Effector memory CD4-positive, alpha-beta T cell (primary cell): Measurements from ENCODE around the gene RNF44.

Experiments
- DNase-seq, 3 donors: peaks; one replicate each; pipeline ENCODE4 v3.0.0-alpha.2; 2020
- H3K27ac ChIP-seq: 2 replicates; pipeline ENCODE4 v1.7.0; 2013; ENCODE audit warnings: mild to moderate bottlenecking, low read length, moderate library complexity; ENCODE audit not compliant: insufficient read depth, poor library complexity, severe bottlenecking
- H3K27me3 ChIP-seq: replicated peaks from 2 replicates; pipeline ENCODE4 v1.7.0; 2013; ENCODE audit warnings: mild to moderate bottlenecking, low read length; ENCODE audit not compliant: insufficient read depth, control insufficient read depth, poor library complexity, severe bottlenecking
- H3K36me3 ChIP-seq: 2 replicates; pipeline ENCODE4 v1.7.0; 2013; ENCODE audit warnings: mild to moderate bottlenecking, low read length, moderate library complexity; ENCODE audit not compliant: control insufficient read depth, insufficient read depth
- H3K4me1 ChIP-seq: 2 replicates; pipeline ENCODE4 v1.7.0; 2013; ENCODE audit warnings: low read length, mild to moderate bottlenecking; ENCODE audit not compliant: control insufficient read depth, insufficient read depth, poor library complexity, severe bottlenecking
- H3K4me3 ChIP-seq: 2 replicates; pipeline ENCODE4 v1.7.0; 2013; ENCODE audit warnings: low read length, low read depth, mild to moderate bottlenecking; ENCODE audit not compliant: insufficient read depth, poor library complexity, severe bottlenecking
- H3K9me3 ChIP-seq: 2 replicates; pipeline ENCODE4 v1.7.0; 2013; ENCODE audit warnings: mild to moderate bottlenecking, low read length, moderate library complexity; ENCODE audit not compliant: control insufficient read depth
- total RNA-seq, 3 donors: gene quantifications; one replicate each; lab custom pipeline; 2026; lab: John Stamatoyannopoulos, UW

RNF44 gene
- total RNA-seq: 116 to 169 (median 135) reads per million in 3 donors

DNA sequence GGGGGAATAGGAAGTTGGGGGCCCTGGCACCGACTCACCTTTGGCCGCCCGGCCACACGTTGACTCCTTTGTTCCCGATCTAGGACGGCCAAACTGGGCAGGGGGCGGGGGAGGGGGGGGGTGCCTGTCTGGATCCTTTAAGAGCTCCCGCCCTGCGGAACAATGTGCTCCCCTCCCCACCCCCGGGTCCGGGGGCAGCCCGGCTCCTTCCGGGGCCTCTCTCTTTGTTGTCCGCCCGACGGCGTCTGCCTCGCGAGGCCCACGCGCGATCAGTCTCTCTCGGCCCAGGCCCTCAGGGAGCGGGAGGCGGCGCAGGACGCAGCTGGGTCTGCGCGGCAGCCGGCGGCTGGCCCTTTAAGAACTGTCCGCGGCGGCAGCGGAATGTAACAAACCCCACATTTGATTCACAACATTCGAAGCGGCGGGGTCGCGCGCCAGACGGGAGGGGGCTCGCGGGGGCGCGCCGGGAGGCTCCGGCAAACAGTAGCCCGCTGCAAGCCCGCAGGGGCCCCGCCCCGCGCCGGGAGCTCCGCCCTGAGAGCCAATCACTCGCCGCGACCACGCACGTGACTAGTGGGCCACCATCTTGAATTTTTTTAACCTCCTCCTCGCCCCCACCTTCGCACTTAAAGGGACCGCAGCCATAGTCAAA, at the start of gene RNF44:
Gene RNF44, minus strand, starts transcription at position 501 of the 652 bp plus-strand sequence. CDS start 4,930 bp downstream, outside the sequence.
- H3K36me3 ChIP-seq: peaks cover 2% of the 10 kb centered on the region
- H3K27me3 ChIP-seq: no peaks in the 10 kb centered on the region
- peak within 1 kb of the TSS; percentile 100 for H3K27ac ChIP-seq
- DNase-seq: peak; percentile 95 to 97 (median 97)
- peaks cover 67% of the 10 kb centered on the region for H3K4me1 ChIP-seq
- H3K9me3 ChIP-seq: no peaks in the 10 kb centered on the region
- peak within 1 kb of the TSS; percentile 95 for H3K4me3 ChIP-seq

DNA sequence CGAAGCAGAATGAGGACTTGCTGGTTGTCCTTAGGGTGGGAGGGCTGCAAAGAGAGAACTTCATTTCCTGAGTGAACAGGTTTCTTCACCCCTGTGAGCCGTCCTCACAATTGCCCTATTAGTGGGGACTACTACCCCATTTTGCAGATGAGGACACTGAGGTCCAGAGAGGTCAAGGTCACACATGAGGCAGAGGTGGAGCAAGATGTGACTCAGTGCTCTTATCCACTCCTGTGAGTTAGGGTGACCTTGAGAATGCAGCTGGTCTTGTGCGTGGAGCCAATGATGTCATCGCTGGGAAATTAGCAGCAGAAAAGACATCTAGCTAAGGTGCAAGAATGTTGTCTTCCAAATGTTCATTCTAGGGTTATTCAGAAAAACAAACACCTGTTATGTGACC, 45.9 kb upstream of the RNF44 start:
- no peak for DNase-seq
- Histone ChIP-seq H3K36me3 (no peaks in the 10 kb centered on the region), H3K4me3 (no peak overlapping the region), H3K27ac (no peak overlapping the region), H3K27me3 (no peaks in the 10 kb centered on the region), H3K4me1 (no peaks in the 10 kb centered on the region), H3K9me3 (peaks cover 8% of the 10 kb centered on the region)

DNA sequence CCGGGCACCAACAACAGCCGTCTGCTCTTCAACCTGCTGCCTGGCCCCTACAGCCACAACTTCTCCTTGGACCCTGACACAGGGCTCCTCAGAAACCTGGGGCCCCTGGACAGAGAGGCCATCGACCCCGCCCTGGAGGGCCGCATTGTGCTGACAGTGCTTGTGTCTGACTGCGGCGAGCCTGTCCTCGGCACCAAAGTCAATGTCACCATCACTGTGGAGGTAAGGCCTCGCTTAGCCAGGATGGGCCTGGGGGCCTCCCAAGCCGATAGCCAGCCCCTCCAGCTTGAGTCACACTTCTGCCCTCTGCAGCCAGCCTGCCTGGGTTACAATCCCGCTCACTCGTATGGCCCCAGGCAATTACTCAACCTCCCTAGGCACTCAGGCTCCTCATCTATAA, 44.2 kb upstream of the RNF44 start:
- Histone ChIP-seq H3K4me3 (no peak overlapping the region), H3K27ac (no peak overlapping the region), H3K9me3 (peaks cover 8% of the 10 kb centered on the region), H3K27me3 (no peaks in the 10 kb centered on the region), H3K4me1 (no peaks in the 10 kb centered on the region), H3K36me3 (no peaks in the 10 kb centered on the region)
- DNase-seq: no peak

DNA sequence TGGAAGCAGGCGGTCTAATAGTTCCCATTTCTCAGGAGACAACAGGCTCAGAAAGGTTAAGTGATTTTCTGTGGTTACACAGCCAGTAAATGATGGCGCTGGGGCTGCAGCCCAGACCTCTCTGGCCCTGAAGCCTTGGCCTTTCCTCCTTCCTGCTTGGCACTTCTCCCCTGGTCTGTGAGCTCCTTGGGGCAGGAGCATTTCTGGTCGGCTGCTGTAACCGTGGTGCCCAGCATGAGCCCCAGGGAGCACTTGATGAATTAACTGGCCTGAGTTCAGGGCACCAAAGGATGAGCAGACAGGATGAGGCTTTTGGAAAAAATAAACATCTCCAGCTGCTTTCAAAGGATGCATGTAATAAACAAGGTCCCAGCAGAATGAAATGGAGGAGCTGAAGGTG, 42.1 kb upstream of the RNF44 start:
- no peaks in the 10 kb centered on the region for H3K36me3 ChIP-seq
- H3K9me3 ChIP-seq: no peaks in the 10 kb centered on the region
- no peak for DNase-seq
- H3K4me1 ChIP-seq: peaks cover under 1% of the 10 kb centered on the region
- no peak overlapping the region for H3K4me3 ChIP-seq
- H3K27me3 ChIP-seq: no peaks in the 10 kb centered on the region
- H3K27ac ChIP-seq: no peak overlapping the region

DNA sequence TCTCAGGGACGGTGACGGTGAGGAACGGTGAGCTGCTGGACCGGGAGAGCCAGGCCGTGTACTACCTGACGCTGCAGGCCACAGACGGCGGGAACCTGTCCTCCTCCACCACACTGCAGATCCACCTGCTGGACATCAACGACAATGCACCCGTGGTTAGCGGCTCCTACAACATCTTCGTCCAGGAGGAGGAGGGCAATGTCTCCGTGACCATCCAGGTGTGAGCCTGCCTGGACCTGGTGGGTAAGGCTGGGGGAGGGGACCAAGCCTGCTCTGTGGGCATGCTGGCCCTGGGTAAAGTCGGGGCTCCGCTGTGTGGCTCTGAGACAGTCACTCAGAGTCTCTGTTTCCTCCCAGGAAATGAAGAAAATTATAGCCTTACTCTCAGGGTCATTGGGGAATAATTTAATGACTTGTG, 41.2 kb upstream of the RNF44 start:
- Histone ChIP-seq H3K27ac (no peak overlapping the region), H3K4me1 (peaks cover 6% of the 10 kb centered on the region), H3K9me3 (no peaks in the 10 kb centered on the region), H3K4me3 (no peak overlapping the region), H3K36me3 (no peaks in the 10 kb centered on the region), H3K27me3 (no peaks in the 10 kb centered on the region)
- DNase-seq: peak; percentile 10 to 33 (median 18)

DNA sequence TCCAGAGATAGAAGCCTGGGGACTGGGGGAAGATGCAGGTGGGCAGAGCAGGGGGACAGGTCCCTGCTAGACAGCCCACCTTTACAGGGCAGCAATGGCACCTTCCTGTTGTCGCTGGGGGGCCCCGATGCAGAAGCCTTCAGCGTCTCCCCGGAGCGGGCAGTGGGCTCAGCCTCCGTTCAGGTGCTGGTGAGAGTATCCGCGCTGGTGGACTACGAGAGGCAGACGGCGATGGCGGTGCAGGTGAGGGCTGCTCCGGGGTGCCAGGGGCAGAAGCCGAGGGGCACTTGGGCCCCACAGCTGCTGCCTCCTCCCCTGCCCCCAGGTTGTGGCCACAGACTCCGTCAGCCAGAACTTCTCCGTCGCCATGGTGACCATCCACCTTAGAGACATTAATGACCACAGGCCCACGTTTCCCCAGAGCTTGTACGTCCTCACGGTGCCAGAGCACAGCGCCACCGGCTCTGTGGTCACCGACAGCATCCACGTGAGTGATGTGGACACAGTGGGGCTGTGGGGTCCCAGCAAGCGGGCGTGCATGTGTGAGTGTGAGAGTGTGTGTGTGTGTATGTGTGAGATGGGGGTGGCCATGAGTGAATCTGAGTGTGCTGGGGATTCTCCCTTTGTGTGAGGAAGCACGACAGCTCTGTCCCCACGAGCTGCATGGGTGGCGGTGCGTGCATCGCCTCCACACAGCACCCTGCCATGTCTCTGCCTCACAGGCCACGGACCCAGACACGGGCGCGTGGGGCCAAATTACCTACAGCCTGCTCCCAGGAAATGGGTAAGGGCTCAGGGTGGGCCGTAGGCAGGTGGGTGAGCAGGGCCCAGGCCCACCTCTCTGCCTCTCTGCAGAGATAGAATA, 40.3 kb upstream of the RNF44 start:
- no peak for DNase-seq
- H3K36me3 ChIP-seq: no peaks in the 10 kb centered on the region
- no peaks in the 10 kb centered on the region for H3K27me3 ChIP-seq
- H3K27ac ChIP-seq: no peak overlapping the region
- H3K9me3 ChIP-seq: no peaks in the 10 kb centered on the region
- H3K4me3 ChIP-seq: no peak overlapping the region
- peaks cover 6% of the 10 kb centered on the region for H3K4me1 ChIP-seq

DNA sequence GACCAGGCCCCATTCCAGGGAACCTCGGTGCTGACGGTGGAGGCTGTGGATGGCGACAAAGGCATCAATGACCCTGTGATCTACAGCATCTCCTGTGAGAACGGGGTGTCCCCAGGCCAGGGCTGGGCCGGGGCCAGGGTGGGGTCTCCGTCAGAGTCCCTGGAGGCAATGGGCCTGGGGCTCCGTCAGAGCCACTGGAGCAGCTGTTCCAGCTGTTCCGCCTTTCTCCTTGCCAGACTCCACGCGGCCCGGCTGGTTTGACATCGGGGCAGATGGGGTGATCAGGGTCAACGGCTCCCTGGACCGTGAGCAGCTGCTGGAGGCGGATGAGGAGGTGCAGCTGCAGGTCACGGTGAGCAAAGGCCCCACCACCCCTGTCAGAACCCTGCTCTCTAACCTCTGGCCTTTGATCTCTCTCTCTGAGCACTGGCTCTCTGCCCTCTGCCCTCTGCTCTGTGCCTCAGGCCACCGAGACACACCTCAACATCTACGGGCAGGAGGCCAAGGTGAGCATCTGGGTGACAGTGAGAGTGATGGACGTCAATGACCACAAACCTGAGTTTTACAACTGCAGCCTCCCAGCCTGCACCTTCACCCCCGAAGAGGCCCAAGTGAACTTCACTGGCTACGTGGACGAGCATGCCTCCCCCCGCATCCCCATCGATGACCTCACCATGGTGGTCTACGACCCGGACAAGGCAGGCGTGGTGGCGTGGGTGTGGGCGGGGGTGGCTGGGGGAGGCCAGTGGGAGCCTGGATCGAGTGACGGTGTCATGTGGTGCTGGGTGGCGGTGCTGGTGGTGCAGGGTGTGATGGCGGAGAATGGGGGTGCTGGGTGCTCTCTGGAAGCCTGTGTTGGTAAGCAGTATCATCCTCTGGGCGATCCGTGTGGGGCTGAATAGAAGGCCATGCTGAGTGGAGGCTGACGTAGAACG, 38.6 kb upstream of the RNF44 start:
- DNase-seq: no peak
- H3K27ac ChIP-seq: no peak overlapping the region
- peaks cover 6% of the 10 kb centered on the region for H3K4me1 ChIP-seq
- no peak overlapping the region for H3K4me3 ChIP-seq
- no peaks in the 10 kb centered on the region for H3K9me3 ChIP-seq
- no peaks in the 10 kb centered on the region for H3K36me3 ChIP-seq
- H3K27me3 ChIP-seq: no peaks in the 10 kb centered on the region

DNA sequence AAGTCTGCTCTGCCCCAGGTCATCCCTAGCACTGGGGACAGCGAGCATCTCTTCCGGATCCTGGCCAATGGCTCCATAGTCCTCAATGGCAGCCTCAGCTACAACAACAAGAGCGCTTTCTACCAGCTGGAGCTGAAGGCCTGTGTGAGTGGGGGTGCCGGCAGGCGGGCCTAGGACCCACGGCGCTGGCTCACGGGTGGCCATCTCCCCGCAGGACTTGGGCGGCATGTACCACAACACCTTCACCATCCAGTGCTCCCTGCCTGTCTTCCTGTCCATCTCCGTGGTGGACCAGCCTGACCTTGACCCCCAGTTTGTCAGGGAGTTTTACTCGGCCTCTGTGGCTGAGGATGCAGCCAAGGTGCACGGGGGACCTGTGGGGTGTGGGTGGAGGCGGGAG, 37.9 kb upstream of the RNF44 start:
- no peak for DNase-seq
- Histone ChIP-seq H3K4me3 (no peak overlapping the region), H3K9me3 (no peaks in the 10 kb centered on the region), H3K4me1 (peaks cover 6% of the 10 kb centered on the region), H3K27ac (no peak overlapping the region), H3K27me3 (no peaks in the 10 kb centered on the region), H3K36me3 (no peaks in the 10 kb centered on the region)

DNA sequence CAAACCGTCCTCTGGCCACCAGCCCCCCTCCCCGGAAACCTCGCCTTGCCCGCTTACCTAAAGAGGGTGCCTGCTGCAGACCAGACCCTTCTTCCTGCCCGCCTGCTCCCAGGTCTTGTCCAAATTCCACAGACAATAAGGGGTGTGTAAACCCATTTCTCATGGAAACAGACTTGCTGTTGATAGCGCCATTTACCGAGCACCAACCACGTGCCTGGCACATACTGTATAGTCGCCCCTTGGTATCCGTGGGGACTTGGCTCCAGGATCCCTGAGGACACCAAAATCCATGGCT, 37.0 kb upstream of the RNF44 start:
- no peak for DNase-seq
- Histone ChIP-seq H3K4me1 (peaks cover 6% of the 10 kb centered on the region), H3K27me3 (no peaks in the 10 kb centered on the region), H3K4me3 (no peak overlapping the region), H3K36me3 (no peaks in the 10 kb centered on the region), H3K27ac (no peak overlapping the region), H3K9me3 (no peaks in the 10 kb centered on the region)
